ENCODE data around the gene AHNAK2.

Gene AHNAK2

GRCh38 chr14:104994978-104995377 is 16.8 kb upstream of the AHNAK2 start:
- Histone ChIP-seq H3K27ac (replicated peaks; ENCODE audit: low read length) (no peak overlapping the region), H3K36me3 (replicated peaks in 1 of 2; ENCODE audit: control insufficient read depth in 2 of 2, insufficient read depth in 2 of 2, low read length in 2 of 2) (peaks cover 24 to 56% of the 10 kb centered on the region in 2 donors), H3K23ac (ENCODE audit: low read depth, low read length, poor library complexity) (no peak overlapping the region), H4K91ac (ENCODE audit: low read depth, low read length, poor library complexity) (no peak overlapping the region), H3K9me3 (replicated peaks in 1 of 2; ENCODE audit: control insufficient read depth in 2 of 2, insufficient read depth in 1 of 2, low read depth in 1 of 2, low read length in 2 of 2) (peaks cover 0 to 5% of the 10 kb centered on the region in 2 donors), H3K9ac (ENCODE audit: low read depth, low read length, poor library complexity) (no peak overlapping the region), H3K4me3 (ENCODE audit: low read length in 2 of 2) (no peak overlapping the region), H2BK12ac (ENCODE audit: low read length) (no peak overlapping the region), H2BK120ac (ENCODE audit: low read depth, low read length) (no peak overlapping the region), H2AFZ (ENCODE audit: low read length) (no peak overlapping the region), H2AK5ac (ENCODE audit: low read depth, low read length) (no peak overlapping the region), H3K4ac (ENCODE audit: low read length) (no peak overlapping the region), H2BK15ac (ENCODE audit: low read length) (no peak overlapping the region), H3K79me1 (ENCODE audit: low read depth, low read length) (peaks cover 12% of the 10 kb centered on the region), H3K4me2 (ENCODE audit: insufficient read depth, low read length, poor library complexity, severe bottlenecking) (no peak overlapping the region), H4K8ac (ENCODE audit: low read depth, low read length) (no peak overlapping the region), H3K18ac (ENCODE audit: low read length) (no peak overlapping the region), H3K14ac (ENCODE audit: low read length) (no peak overlapping the region), H3K4me1 (ENCODE audit: control insufficient read depth in 2 of 2, insufficient read depth in 1 of 2, low read depth in 1 of 2, low read length in 2 of 2) (no peaks in the 10 kb centered on the region), H2BK5ac (ENCODE audit: low read length) (no peak overlapping the region), H3K27me3 (ENCODE audit: control insufficient read depth in 3 of 3, insufficient read depth in 3 of 3, low read depth in 1 of 3, low read length in 3 of 3) (no peaks in the 10 kb centered on the region)
- DNase-seq (ENCODE audit: low spot score) = no peak
- WGBS, 2 donors (ENCODE audit: extremely low coverage in 2 of 2, insufficient read length in 2 of 2, insufficient replicate concordance in 1 of 2) = no CpG with 5 or more reads among the region's 6 CpGs

- no peak overlapping the region for H2BK5ac ChIP-seq (ENCODE audit: low read length)
- no peak overlapping the region for H3K4ac ChIP-seq (ENCODE audit: low read length)
- no CpG with 5 or more reads among the region's 22 CpGs for WGBS, 2 donors (ENCODE audit: extremely low coverage in 2 of 2, insufficient read length in 2 of 2, insufficient replicate concordance in 1 of 2)
- H3K36me3 ChIP-seq (replicated peaks in 1 of 2; ENCODE audit: control insufficient read depth in 2 of 2, insufficient read depth in 2 of 2, low read length in 2 of 2) = peaks cover 24 to 58% of the 10 kb centered on the region in 2 donors
- no peak for DNase-seq (ENCODE audit: low spot score)
- H2AK5ac ChIP-seq (ENCODE audit: low read depth, low read length) = no peak overlapping the region
- H3K9ac ChIP-seq (ENCODE audit: low read depth, low read length, poor library complexity) = peak overlapping the region; percentile 21
- H3K27me3 ChIP-seq (ENCODE audit: control insufficient read depth in 3 of 3, insufficient read depth in 3 of 3, low read depth in 1 of 3, low read length in 3 of 3) = no peaks in the 10 kb centered on the region
- no peak overlapping the region for H3K27ac ChIP-seq (replicated peaks; ENCODE audit: low read length)
- H3K4me2 ChIP-seq (ENCODE audit: insufficient read depth, low read length, poor library complexity, severe bottlenecking) = no peak overlapping the region
- H3K4me3 ChIP-seq (ENCODE audit: low read length in 2 of 2) = no peak overlapping the region
- no peaks in the 10 kb centered on the region for H3K4me1 ChIP-seq (ENCODE audit: control insufficient read depth in 2 of 2, insufficient read depth in 1 of 2, low read depth in 1 of 2, low read length in 2 of 2)
- no peak overlapping the region for H3K18ac ChIP-seq (ENCODE audit: low read length)
- H2BK120ac ChIP-seq (ENCODE audit: low read depth, low read length) = no peak overlapping the region
- no peak overlapping the region for H3K14ac ChIP-seq (ENCODE audit: low read length)
- H4K8ac ChIP-seq (ENCODE audit: low read depth, low read length) = no peak overlapping the region
- no peak overlapping the region for H4K91ac ChIP-seq (ENCODE audit: low read depth, low read length, poor library complexity)
- no peak overlapping the region for H3K23ac ChIP-seq (ENCODE audit: low read depth, low read length, poor library complexity)
- H2BK15ac ChIP-seq (ENCODE audit: low read length) = no peak overlapping the region
- no peak overlapping the region for H2BK12ac ChIP-seq (ENCODE audit: low read length)
- H3K9me3 ChIP-seq (replicated peaks in 1 of 2; ENCODE audit: control insufficient read depth in 2 of 2, insufficient read depth in 1 of 2, low read depth in 1 of 2, low read length in 2 of 2) = peaks cover 0 to 5% of the 10 kb centered on the region in 2 donors
- peaks cover 10% of the 10 kb centered on the region for H3K79me1 ChIP-seq (ENCODE audit: low read depth, low read length)
- no peak overlapping the region for H2AFZ ChIP-seq (ENCODE audit: low read length)
Measured at GRCh38 chr14:104993808-104994591, 15.8 kb upstream of the AHNAK2 start.

GRCh38 chr14:104993306-104993705 is 15.1 kb upstream of the AHNAK2 start:
- Histone ChIP-seq H3K79me1 (ENCODE audit: low read depth, low read length) (peaks cover 8% of the 10 kb centered on the region), H3K4me2 (ENCODE audit: insufficient read depth, low read length, poor library complexity, severe bottlenecking) (no peak overlapping the region), H3K4ac (ENCODE audit: low read length) (no peak overlapping the region), H4K8ac (ENCODE audit: low read depth, low read length) (no peak overlapping the region), H3K14ac (ENCODE audit: low read length) (no peak overlapping the region), H3K36me3 (replicated peaks in 1 of 2; ENCODE audit: control insufficient read depth in 2 of 2, insufficient read depth in 2 of 2, low read length in 2 of 2) (peaks cover 24 to 58% of the 10 kb centered on the region in 2 donors), H3K9ac (ENCODE audit: low read depth, low read length, poor library complexity) (no peak overlapping the region), H3K18ac (ENCODE audit: low read length) (no peak overlapping the region), H2BK15ac (ENCODE audit: low read length) (no peak overlapping the region), H3K9me3 (replicated peaks in 1 of 2; ENCODE audit: control insufficient read depth in 2 of 2, insufficient read depth in 1 of 2, low read depth in 1 of 2, low read length in 2 of 2) (peaks cover 0 to 5% of the 10 kb centered on the region in 2 donors), H2AFZ (ENCODE audit: low read length) (no peak overlapping the region), H3K23ac (ENCODE audit: low read depth, low read length, poor library complexity) (no peak overlapping the region), H3K4me1 (ENCODE audit: control insufficient read depth in 2 of 2, insufficient read depth in 1 of 2, low read depth in 1 of 2, low read length in 2 of 2) (no peaks in the 10 kb centered on the region), H2AK5ac (ENCODE audit: low read depth, low read length) (no peak overlapping the region), H3K27ac (replicated peaks; ENCODE audit: low read length) (no peak overlapping the region), H4K91ac (ENCODE audit: low read depth, low read length, poor library complexity) (no peak overlapping the region), H3K27me3 (ENCODE audit: control insufficient read depth in 3 of 3, insufficient read depth in 3 of 3, low read depth in 1 of 3, low read length in 3 of 3) (no peaks in the 10 kb centered on the region), H2BK120ac (ENCODE audit: low read depth, low read length) (no peak overlapping the region), H2BK5ac (ENCODE audit: low read length) (no peak overlapping the region), H2BK12ac (ENCODE audit: low read length) (no peak overlapping the region), H3K4me3 (ENCODE audit: low read length in 2 of 2) (no peak overlapping the region)
- no CpG with 5 or more reads among the region's 12 CpGs for WGBS, 2 donors (ENCODE audit: extremely low coverage in 2 of 2, insufficient read length in 2 of 2, insufficient replicate concordance in 1 of 2)
- DNase-seq (ENCODE audit: low spot score) = no peak

GRCh38 chr14:104992501-104992900 is 14.3 kb upstream of the AHNAK2 start:
- H3K4me1 ChIP-seq (ENCODE audit: control insufficient read depth in 2 of 2, insufficient read depth in 1 of 2, low read depth in 1 of 2, low read length in 2 of 2) = no peaks in the 10 kb centered on the region
- H2AFZ ChIP-seq (ENCODE audit: low read length) = no peak overlapping the region
- no peak overlapping the region for H4K91ac ChIP-seq (ENCODE audit: low read depth, low read length, poor library complexity)
- no peak overlapping the region for H2AK5ac ChIP-seq (ENCODE audit: low read depth, low read length)
- H3K79me1 ChIP-seq (ENCODE audit: low read depth, low read length) = peaks cover 8% of the 10 kb centered on the region
- WGBS, 2 donors (ENCODE audit: extremely low coverage in 2 of 2, insufficient read length in 2 of 2, insufficient replicate concordance in 1 of 2) = no CpG with 5 or more reads among the region's 11 CpGs
- H2BK120ac ChIP-seq (ENCODE audit: low read depth, low read length) = no peak overlapping the region
- H2BK5ac ChIP-seq (ENCODE audit: low read length) = no peak overlapping the region
- H3K4me3 ChIP-seq (ENCODE audit: low read length in 2 of 2) = no peak overlapping the region
- H4K8ac ChIP-seq (ENCODE audit: low read depth, low read length) = no peak overlapping the region
- no peak overlapping the region for H3K4ac ChIP-seq (ENCODE audit: low read length)
- no peak overlapping the region for H3K9ac ChIP-seq (ENCODE audit: low read depth, low read length, poor library complexity)
- no peak overlapping the region for H3K4me2 ChIP-seq (ENCODE audit: insufficient read depth, low read length, poor library complexity, severe bottlenecking)
- H3K14ac ChIP-seq (ENCODE audit: low read length) = no peak overlapping the region
- H3K27ac ChIP-seq (replicated peaks; ENCODE audit: low read length) = no peak overlapping the region
- peaks cover 24 to 58% of the 10 kb centered on the region in 2 donors for H3K36me3 ChIP-seq (replicated peaks in 1 of 2; ENCODE audit: control insufficient read depth in 2 of 2, insufficient read depth in 2 of 2, low read length in 2 of 2)
- H2BK15ac ChIP-seq (ENCODE audit: low read length) = no peak overlapping the region
- peaks cover 0 to 5% of the 10 kb centered on the region in 2 donors for H3K9me3 ChIP-seq (replicated peaks in 1 of 2; ENCODE audit: control insufficient read depth in 2 of 2, insufficient read depth in 1 of 2, low read depth in 1 of 2, low read length in 2 of 2)
- H3K27me3 ChIP-seq (ENCODE audit: control insufficient read depth in 3 of 3, insufficient read depth in 3 of 3, low read depth in 1 of 3, low read length in 3 of 3) = no peaks in the 10 kb centered on the region
- no peak overlapping the region for H3K23ac ChIP-seq (ENCODE audit: low read depth, low read length, poor library complexity)
- H3K18ac ChIP-seq (ENCODE audit: low read length) = no peak overlapping the region
- no peak for DNase-seq (ENCODE audit: low spot score)
- no peak overlapping the region for H2BK12ac ChIP-seq (ENCODE audit: low read length)

Measured in neuronal stem cell (in vitro differentiated cells).